ENCODE results near the gene GLIS1. TPM values are rescaled to one million over a fixed set of nuclear protein-coding genes. Genes with fewer than 3 reads are reported as not detected.

The GLIS1 gene
- total and polyA plus RNA-seq, 2 experiments from 2014 or later, result 0.22 to 0.61 TPM

GRCh38 chr1:53734650-53735211 lies 4.2 kb downstream of the GLIS1 start:
- Histone ChIP-seq H3F3A (ENCODE audit: insufficient read depth) (peaks cover 27% of the 10 kb centered on the region), H4K20me1 (ENCODE audit: insufficient read depth) (no peaks in the 10 kb centered on the region), H3K27ac (peak overlapping the region; percentile 90), H2AFZ (no peak overlapping the region), H3K27me3 (replicated peaks; ENCODE audit: insufficient read depth) (no peaks in the 10 kb centered on the region), H3K79me2 (ENCODE audit: insufficient read depth) (no peaks in the 10 kb centered on the region), H3K4me3 (no peak overlapping the region), H3K4me2 (ENCODE audit: unreplicated experiment) (no peak overlapping the region), H3K9me3 (ENCODE audit: low read depth) (no peaks in the 10 kb centered on the region), H3K36me3 (ENCODE audit: low read depth) (no peaks in the 10 kb centered on the region), H3K9me2 (ENCODE audit: insufficient read depth) (no peaks in the 10 kb centered on the region), H3K9ac (peak overlapping the region; percentile 33; the same call in 1 of the 2 replicates), H3K4me1 (ENCODE audit: insufficient read depth) (peaks cover 29% of the 10 kb centered on the region)
- 70 to 76% methylated on average over 10 of the region's 10 CpGs for WGBS, 2 experiments (ENCODE audit: low coverage in 1 of 2, low lambda C conversion rate in 2 of 2, missing lambda C conversion rate in 2 of 2)
- DNase-seq, result peak; percentile 20
- TF ChIP-seq EZH2phosphoT487 (IDR thresholded peaks at IDR 0.05; ENCODE audit: insufficient read depth, low read depth), result no peak
- TF ChIP-seq EZH2 (IDR thresholded peaks at IDR 0.05; ENCODE audit: insufficient read depth, poor library complexity, severe bottlenecking), result no peak
- in situ Hi-C loops (cut with MboI), result no loop called here

DNA sequence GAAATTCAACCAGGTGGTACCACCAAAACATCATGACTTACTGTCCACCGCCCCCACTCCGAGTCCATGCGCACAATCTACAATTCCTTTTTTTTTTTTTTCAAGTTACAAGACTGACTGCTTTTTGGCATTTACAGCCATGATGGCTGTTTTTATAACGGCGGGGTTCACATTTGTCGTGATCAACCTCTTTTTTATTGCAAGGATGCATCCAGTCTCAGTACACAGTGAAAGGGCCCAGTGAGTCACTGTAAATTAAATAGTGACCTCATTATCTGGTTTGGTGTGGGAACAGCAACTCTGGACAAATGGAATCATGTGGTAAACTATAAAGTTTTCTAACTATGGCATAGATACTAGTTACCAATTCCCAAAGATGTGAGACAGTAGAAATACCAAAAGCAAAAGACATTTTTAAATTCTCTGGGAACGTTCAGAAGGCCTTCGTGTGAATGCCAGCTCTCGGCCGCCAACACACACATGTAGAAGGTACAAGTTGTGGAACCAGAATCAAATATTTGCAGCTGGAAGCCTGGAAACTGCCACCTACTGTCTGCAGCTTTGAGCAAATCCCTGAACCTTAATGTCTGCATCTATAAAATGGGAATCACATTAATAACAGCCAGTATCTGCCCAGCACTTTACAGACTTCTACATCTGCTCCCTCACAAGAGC lies 4.9 kb downstream of the GLIS1 start:
- Histone ChIP-seq H3K4me2 (ENCODE audit: unreplicated experiment) (peak overlapping the region; percentile 46), H3K9me2 (ENCODE audit: insufficient read depth) (no peaks in the 10 kb centered on the region), H3K4me1 (ENCODE audit: insufficient read depth) (peaks cover 29% of the 10 kb centered on the region), H3K79me2 (ENCODE audit: insufficient read depth) (no peaks in the 10 kb centered on the region), H3F3A (ENCODE audit: insufficient read depth) (peaks cover 24% of the 10 kb centered on the region), H4K20me1 (ENCODE audit: insufficient read depth) (no peaks in the 10 kb centered on the region), H3K9ac (peak overlapping the region; percentile 67), H3K36me3 (ENCODE audit: low read depth) (no peaks in the 10 kb centered on the region), H2AFZ (no peak overlapping the region), H3K4me3 (no peak overlapping the region), H3K27me3 (replicated peaks; ENCODE audit: insufficient read depth) (no peaks in the 10 kb centered on the region), H3K27ac (peak overlapping the region; percentile 90), H3K9me3 (ENCODE audit: low read depth) (no peaks in the 10 kb centered on the region)
- TF ChIP-seq EZH2 (IDR thresholded peaks at IDR 0.05; ENCODE audit: insufficient read depth, poor library complexity, severe bottlenecking), result no peak
- no peak for TF ChIP-seq EZH2phosphoT487 (IDR thresholded peaks at IDR 0.05; ENCODE audit: insufficient read depth, low read depth)
- WGBS, 2 experiments (ENCODE audit: low coverage in 1 of 2, low lambda C conversion rate in 2 of 2, missing lambda C conversion rate in 2 of 2), result 64 to 67% methylated on average over 10 of the region's 10 CpGs
- peak; percentile 83 for DNase-seq
- in situ Hi-C loops (cut with MboI), result no loop called here

- Histone ChIP-seq H3K27ac (peak overlapping the region; percentile 90), H3K9me3 (ENCODE audit: low read depth) (no peaks in the 10 kb centered on the region), H3K79me2 (ENCODE audit: insufficient read depth) (no peaks in the 10 kb centered on the region), H3K9me2 (ENCODE audit: insufficient read depth) (no peaks in the 10 kb centered on the region), H3F3A (ENCODE audit: insufficient read depth) (peaks cover 24% of the 10 kb centered on the region), H4K20me1 (ENCODE audit: insufficient read depth) (no peaks in the 10 kb centered on the region), H3K4me3 (no peak overlapping the region), H3K9ac (peak overlapping the region; percentile 67), H3K36me3 (ENCODE audit: low read depth) (no peaks in the 10 kb centered on the region), H2AFZ (no peak overlapping the region), H3K4me2 (ENCODE audit: unreplicated experiment) (peak overlapping the region; percentile 46), H3K27me3 (replicated peaks; ENCODE audit: insufficient read depth) (no peaks in the 10 kb centered on the region), H3K4me1 (ENCODE audit: insufficient read depth) (peaks cover 29% of the 10 kb centered on the region)
- in situ Hi-C loops (cut with MboI), result no loop called here
- DNase-seq, result no peak
- TF ChIP-seq EZH2phosphoT487 (IDR thresholded peaks at IDR 0.05; ENCODE audit: insufficient read depth, low read depth), result no peak
- TF ChIP-seq EZH2 (IDR thresholded peaks at IDR 0.05; ENCODE audit: insufficient read depth, poor library complexity, severe bottlenecking), result no peak
- WGBS, 2 experiments (ENCODE audit: low coverage in 1 of 2, low lambda C conversion rate in 2 of 2, missing lambda C conversion rate in 2 of 2), result 94 to 95% methylated on average over 12 of the region's 12 CpGs
Measured at GRCh38 chr1:53733447-53733931, 5.5 kb downstream of the GLIS1 start.

- Histone ChIP-seq H3K27ac (peak overlapping the region; percentile 90), H4K20me1 (ENCODE audit: insufficient read depth) (no peaks in the 10 kb centered on the region), H3K9ac (peak overlapping the region; percentile 67), H3K4me3 (peak overlapping the region; percentile 54), H2AFZ (no peak overlapping the region; the same call in 1 of the 2 replicates), H3K79me2 (ENCODE audit: insufficient read depth) (no peaks in the 10 kb centered on the region), H3F3A (ENCODE audit: insufficient read depth) (peaks cover 24% of the 10 kb centered on the region), H3K27me3 (replicated peaks; ENCODE audit: insufficient read depth) (no peaks in the 10 kb centered on the region), H3K36me3 (ENCODE audit: low read depth) (no peaks in the 10 kb centered on the region), H3K9me3 (ENCODE audit: low read depth) (no peaks in the 10 kb centered on the region), H3K4me2 (ENCODE audit: unreplicated experiment) (peak overlapping the region; percentile 66), H3K9me2 (ENCODE audit: insufficient read depth) (no peaks in the 10 kb centered on the region), H3K4me1 (ENCODE audit: insufficient read depth) (peaks cover 29% of the 10 kb centered on the region)
- in situ Hi-C loops (cut with MboI), result no loop called here
- 20 to 21% methylated on average over 6 of the region's 6 CpGs for WGBS, 2 experiments (ENCODE audit: low coverage in 1 of 2, low lambda C conversion rate in 2 of 2, missing lambda C conversion rate in 2 of 2)
- peak; percentile 93 for DNase-seq
- TF ChIP-seq EZH2phosphoT487 (IDR thresholded peaks at IDR 0.05; ENCODE audit: insufficient read depth, low read depth) (no peak), EZH2 (IDR thresholded peaks at IDR 0.05; ENCODE audit: insufficient read depth, poor library complexity, severe bottlenecking) (no peak)
Measured at GRCh38 chr1:53732912-53733317, 6.0 kb downstream of the GLIS1 start.

Measured in GM23248 (cell line).